Suprapubic skin (tissue), 4 donors: ENCODE results near the gene AKAP13. TPM values are rescaled to one million over a fixed set of nuclear protein-coding genes. Genes with fewer than 3 reads are reported as not detected.
A peak's percentile ranks its signal among the peaks of the same experiment; 100 is the strongest.

Experiments
- DNase-seq, 2 donors: peaks; one replicate each; pipeline ENCODE4 v3.0.0-alpha.2; 2019; ENCODE audit warnings: low spot score in 2 of 2
- H3K27ac ChIP-seq: fragments of 200-600 bp; sonication (generic); one replicate; pipeline ENCODE4 v1.5.1; 2019
- H3K27me3 ChIP-seq: fragments of 200-600 bp; sonication (generic); one replicate; pipeline ENCODE4 v1.5.1; 2019
- H3K36me3 ChIP-seq: fragments of 200-600 bp; sonication (generic); one replicate; pipeline ENCODE4 v1.5.1; 2019
- H3K4me1 ChIP-seq: fragments of 200-600 bp; sonication (generic); one replicate; pipeline ENCODE4 v1.5.1; 2019
- H3K4me3 ChIP-seq: fragments of 200-600 bp; sonication (generic); one replicate; pipeline ENCODE4 v1.5.1; 2019; ENCODE audit warnings: mild to moderate bottlenecking
- H3K9me3 ChIP-seq: fragments of 200-600 bp; sonication (generic); one replicate; pipeline ENCODE4 v1.5.1; 2019
- EP300 ChIP-seq: sonication (generic); formaldehyde crosslinking; IDR thresholded peaks from one replicate; pipeline ENCODE4 v1.6.1; 2017; ENCODE audit warnings: antibody characterized with exemption
- POLR2A ChIP-seq, 2 donors: fragments of 450-650 bp; IDR thresholded peaks; one replicate each; pipeline ENCODE4 v1.6.1; 2017; ENCODE audit warnings: antibody characterized with exemption in 2 of 2, mild to moderate bottlenecking in 2 of 2, moderate library complexity in 2 of 2
- POLR2AphosphoS5 ChIP-seq, 3 donors: sonication (generic); formaldehyde crosslinking; IDR thresholded peaks; one replicate each; pipeline ENCODE4 v1.6.1; 2017; ENCODE audit warnings: antibody characterized with exemption in 3 of 3
- WGBS: methylation state at CpG from one replicate; pipeline ENCODE4 v1.1.5; 2018; 5-methylcytosine and 5-hydroxymethylcytosine counted together
- total RNA-seq, 4 donors: library from RNA; depleted of rRNA; stranded (reverse); fragments of >200 nt; gene quantifications; one replicate each; pipeline ENCODE4 v1.1.0, GENCODE V29; 2016
- TF ChIP-seq, protein P1 (sequence below), 2 donors: fragments of 200-600 bp in 1 of 2; fragments of 450-650 bp in 1 of 2; sonication (generic) in 1 of 2; IDR thresholded peaks; one replicate each; pipeline ENCODE4 v1.5.1; 2016 to 2019; ENCODE audit warnings: antibody characterized with exemption in 2 of 2, mild to moderate bottlenecking in 1 of 2, moderate library complexity in 1 of 2

AKAP13 gene
- total RNA-seq, 4 donors from 2014 or later, result 124 to 249 (median 163) TPM

DNA sequence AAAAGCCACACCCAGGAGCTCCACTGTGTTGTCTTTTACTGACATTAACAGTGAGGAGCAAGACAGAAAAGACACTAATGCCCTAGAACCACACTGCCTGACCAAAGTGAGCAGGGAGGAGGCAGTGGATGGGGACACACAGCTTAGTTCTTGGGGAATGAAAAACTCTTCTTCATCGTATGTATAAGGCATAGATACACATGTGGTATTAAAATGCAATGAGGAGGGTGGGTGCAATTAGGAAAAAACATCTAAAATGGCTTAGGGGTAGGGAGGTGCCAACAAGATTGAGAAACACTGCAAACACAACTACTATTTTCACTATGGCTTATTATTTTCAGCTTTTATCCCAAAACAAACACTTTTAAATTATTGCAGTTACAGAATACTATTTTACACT is 398.8 kb downstream of the AKAP13 start:
- Histone ChIP-seq H3K27ac (no peak overlapping the region), H3K36me3 (no peaks in the 10 kb centered on the region), H3K4me3 (no peak overlapping the region), H3K27me3 (no peaks in the 10 kb centered on the region), H3K4me1 (peaks cover 28% of the 10 kb centered on the region), H3K9me3 (no peaks in the 10 kb centered on the region)
- TF ChIP-seq, protein P1, sequence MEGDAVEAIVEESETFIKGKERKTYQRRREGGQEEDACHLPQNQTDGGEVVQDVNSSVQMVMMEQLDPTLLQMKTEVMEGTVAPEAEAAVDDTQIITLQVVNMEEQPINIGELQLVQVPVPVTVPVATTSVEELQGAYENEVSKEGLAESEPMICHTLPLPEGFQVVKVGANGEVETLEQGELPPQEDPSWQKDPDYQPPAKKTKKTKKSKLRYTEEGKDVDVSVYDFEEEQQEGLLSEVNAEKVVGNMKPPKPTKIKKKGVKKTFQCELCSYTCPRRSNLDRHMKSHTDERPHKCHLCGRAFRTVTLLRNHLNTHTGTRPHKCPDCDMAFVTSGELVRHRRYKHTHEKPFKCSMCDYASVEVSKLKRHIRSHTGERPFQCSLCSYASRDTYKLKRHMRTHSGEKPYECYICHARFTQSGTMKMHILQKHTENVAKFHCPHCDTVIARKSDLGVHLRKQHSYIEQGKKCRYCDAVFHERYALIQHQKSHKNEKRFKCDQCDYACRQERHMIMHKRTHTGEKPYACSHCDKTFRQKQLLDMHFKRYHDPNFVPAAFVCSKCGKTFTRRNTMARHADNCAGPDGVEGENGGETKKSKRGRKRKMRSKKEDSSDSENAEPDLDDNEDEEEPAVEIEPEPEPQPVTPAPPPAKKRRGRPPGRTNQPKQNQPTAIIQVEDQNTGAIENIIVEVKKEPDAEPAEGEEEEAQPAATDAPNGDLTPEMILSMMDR (IDR thresholded peaks at IDR 0.05), result no peak
- TF ChIP-seq EP300, result no peak
- no peak for TF ChIP-seq POLR2AphosphoS5 (IDR thresholded peaks at IDR 0.05)
- no peak for TF ChIP-seq POLR2A (IDR thresholded peaks at IDR 0.05)
- DNase-seq, result no peak
- WGBS, result 50% methylated on average over 1 of the region's 1 CpG

DNA sequence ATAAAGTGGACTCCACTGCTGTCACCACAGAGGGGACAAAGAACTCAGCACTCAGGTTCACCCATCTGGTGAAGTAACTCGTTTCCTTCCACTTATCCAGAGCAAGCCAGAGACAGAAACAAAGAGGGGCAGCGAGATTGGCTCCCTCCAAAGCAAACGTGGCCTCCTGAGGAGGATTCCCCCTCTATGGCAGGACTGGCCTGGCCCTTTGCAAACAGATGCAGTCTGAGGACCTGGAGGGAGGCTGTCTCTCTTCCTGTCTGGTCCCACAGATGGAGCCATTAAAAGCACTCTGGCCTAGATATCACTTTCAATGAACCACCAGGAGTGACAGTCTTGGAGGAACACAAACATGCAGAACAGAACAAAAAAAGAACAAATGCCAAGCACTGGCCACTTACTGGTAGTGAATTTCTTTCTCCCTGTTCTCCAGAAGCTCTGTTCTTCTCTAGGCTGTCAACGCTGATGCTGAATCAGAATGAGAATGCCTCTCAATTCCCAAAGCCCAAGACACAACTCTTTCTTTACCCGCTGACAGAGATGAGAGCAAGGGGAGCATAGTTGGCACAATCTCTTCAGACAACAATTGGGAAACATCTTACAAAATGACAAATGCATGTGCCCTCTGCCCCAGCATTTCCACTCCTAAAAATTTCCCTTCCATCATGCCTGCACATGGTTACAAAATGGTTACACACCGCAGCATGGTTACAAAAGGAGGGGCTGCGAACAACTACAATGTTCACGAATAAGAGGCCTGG is 400.0 kb downstream of the AKAP13 start:
- Histone ChIP-seq H3K27ac (no peak overlapping the region), H3K27me3 (no peaks in the 10 kb centered on the region), H3K4me3 (no peak overlapping the region), H3K9me3 (no peaks in the 10 kb centered on the region), H3K36me3 (no peaks in the 10 kb centered on the region), H3K4me1 (peaks cover 34% of the 10 kb centered on the region)
- no peak for DNase-seq
- 81% methylated on average over 8 of the region's 8 CpGs for WGBS
- TF ChIP-seq EP300 (no peak), POLR2A (IDR thresholded peaks at IDR 0.05) (no peak), POLR2AphosphoS5 (IDR thresholded peaks at IDR 0.05) (no peak)
- TF ChIP-seq, protein P1 (IDR thresholded peaks at IDR 0.05), result no peak

DNA sequence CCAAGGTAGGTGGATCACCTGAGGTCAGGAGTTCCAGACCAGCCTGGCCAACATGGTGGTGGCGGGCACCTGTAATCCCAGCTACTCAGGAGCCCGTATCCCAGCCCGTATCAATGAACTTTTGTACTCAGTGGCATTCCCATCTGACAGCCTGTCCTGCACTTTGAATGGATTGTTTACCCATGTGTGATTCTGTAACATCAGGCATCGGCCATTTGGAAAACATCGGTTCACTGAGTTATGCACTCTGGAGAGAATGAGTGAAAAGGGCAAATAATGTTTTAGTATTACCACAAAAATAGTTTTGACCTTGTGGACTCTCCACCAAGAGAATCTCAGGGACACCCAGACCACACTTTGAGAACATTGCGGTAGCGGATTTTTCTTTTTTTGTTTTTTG is 400.7 kb downstream of the AKAP13 start:
- DNase-seq, result no peak
- Histone ChIP-seq H3K27me3 (no peaks in the 10 kb centered on the region), H3K36me3 (no peaks in the 10 kb centered on the region), H3K4me1 (peaks cover 41% of the 10 kb centered on the region), H3K27ac (no peak overlapping the region), H3K4me3 (no peak overlapping the region), H3K9me3 (no peaks in the 10 kb centered on the region)
- TF ChIP-seq POLR2AphosphoS5 (IDR thresholded peaks at IDR 0.05) (no peak), EP300 (no peak), POLR2A (IDR thresholded peaks at IDR 0.05) (no peak)
- TF ChIP-seq, protein P1 (IDR thresholded peaks at IDR 0.05), result no peak
- 89% methylated on average over 7 of the region's 7 CpGs for WGBS

DNA sequence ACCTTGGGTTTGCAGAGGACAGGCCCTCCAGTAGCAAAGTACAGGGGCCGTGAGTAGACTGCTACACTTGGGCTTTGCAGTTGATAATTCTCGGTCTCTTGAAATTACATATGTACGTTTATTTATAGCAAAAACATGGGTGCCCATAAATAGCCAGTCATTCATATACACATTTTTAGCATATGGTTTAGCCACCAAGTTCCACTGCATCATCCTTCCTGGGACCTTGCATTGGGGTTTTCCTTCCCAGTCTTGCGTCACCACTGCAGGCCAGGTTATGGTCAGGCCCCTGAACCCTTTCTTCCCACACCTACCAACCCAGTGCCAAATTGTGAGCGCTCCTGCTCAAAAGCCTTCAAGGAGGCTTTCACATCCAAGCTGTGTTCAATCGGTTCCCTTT is 401.7 kb downstream of the AKAP13 start:
- no peak for DNase-seq
- Histone ChIP-seq H3K27me3 (no peaks in the 10 kb centered on the region), H3K9me3 (no peaks in the 10 kb centered on the region), H3K27ac (no peak overlapping the region), H3K4me1 (peaks cover 46% of the 10 kb centered on the region), H3K4me3 (no peak overlapping the region), H3K36me3 (no peaks in the 10 kb centered on the region)
- TF ChIP-seq POLR2AphosphoS5 (IDR thresholded peaks at IDR 0.05), result no peak
- no peak for TF ChIP-seq EP300
- TF ChIP-seq, protein P1 (IDR thresholded peaks at IDR 0.05), result no peak
- TF ChIP-seq POLR2A (IDR thresholded peaks at IDR 0.05), result no peak
- WGBS, result 93% methylated on average over 6 of the region's 6 CpGs

DNA sequence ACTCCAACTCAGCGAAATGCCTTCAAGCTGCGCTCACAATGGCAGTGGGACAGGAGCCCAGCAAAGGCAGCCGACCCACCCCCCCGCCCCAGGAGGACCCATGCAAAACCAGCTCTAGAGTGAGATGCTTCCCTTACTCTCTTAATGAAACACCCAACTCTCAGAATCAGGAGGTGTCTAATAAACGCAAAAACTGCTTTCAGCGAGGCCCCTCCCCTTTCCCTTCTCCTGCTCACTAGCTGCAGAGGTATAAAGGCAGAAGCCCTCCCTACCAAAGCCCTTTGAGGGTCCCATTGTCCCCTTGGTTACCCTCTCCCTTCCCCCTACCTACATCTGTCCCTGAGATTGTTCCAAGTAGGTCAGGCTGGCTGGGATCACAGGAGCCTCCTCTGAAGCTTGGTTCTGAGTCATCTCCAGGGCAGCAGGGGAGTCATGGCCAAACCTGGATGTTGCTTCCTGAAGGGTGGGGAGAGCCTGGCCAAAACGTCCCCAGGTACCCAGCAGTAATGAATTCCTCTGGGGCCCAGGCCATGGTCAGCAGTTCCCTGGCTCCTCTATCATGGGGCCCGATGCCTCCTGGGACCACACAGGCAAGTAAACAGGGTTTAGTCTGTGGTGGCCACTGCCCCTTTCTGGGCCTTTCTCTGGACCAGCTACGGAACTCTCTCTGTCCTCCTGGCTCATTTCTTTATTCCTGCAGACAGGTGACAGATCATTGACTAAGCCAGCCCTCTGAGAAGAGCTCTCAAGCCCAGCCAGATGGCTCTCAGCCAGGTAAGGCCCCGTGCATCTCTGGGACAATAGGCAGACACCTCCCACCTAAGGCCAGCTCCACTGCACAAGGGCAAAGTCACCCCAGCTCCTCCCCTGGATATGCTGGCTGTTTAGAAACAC is 405.7 kb downstream of the AKAP13 start:
- no peaks in the 10 kb centered on the region for H3K27me3 ChIP-seq
- H3K9me3 ChIP-seq, result no peaks in the 10 kb centered on the region
- TF ChIP-seq POLR2AphosphoS5 (IDR thresholded peaks at IDR 0.05) (no peak), POLR2A (IDR thresholded peaks at IDR 0.05) (no peak), EP300 (no peak)
- TF ChIP-seq, protein P1 (IDR thresholded peaks at IDR 0.05), result no peak
- WGBS, result 36% methylated on average over 9 of the region's 10 CpGs
- H3K36me3 ChIP-seq, result no peaks in the 10 kb centered on the region
- H3K4me1 ChIP-seq, result peaks cover 33% of the 10 kb centered on the region
- no peak for DNase-seq
- H3K4me3 ChIP-seq, result no peak overlapping the region
- peak overlapping the region; percentile 42 for H3K27ac ChIP-seq
